Endodermal cell (in vitro differentiated cells): ENCODE results near the gene ATXN1. TPM values are rescaled to one million over a fixed set of nuclear protein-coding genes. Genes with fewer than 3 reads are reported as not detected.

ENCODE experiments used
- DNase-seq: peaks from one replicate; pipeline ENCODE4 v3.0.0-alpha.2; 2017
- H3K27ac ChIP-seq: 2 replicates; pipeline ENCODE4 v1.5.1; 2013; ENCODE audit warnings: mild to moderate bottlenecking, low read depth, low read length, moderate library complexity
- H3K27me3 ChIP-seq: 2 replicates; pipeline ENCODE4 v1.6.1; 2013; ENCODE audit warnings: mild to moderate bottlenecking, low read length, moderate library complexity; ENCODE audit not compliant: insufficient read depth, control insufficient read depth, poor library complexity, severe bottlenecking
- H3K36me3 ChIP-seq: 2 replicates; pipeline ENCODE4 v1.7.0; 2013; ENCODE audit warnings: mild to moderate bottlenecking, low read length, moderate library complexity; ENCODE audit not compliant: control insufficient read depth, insufficient read depth
- H3K4me1 ChIP-seq: one replicate; pipeline ENCODE4 v1.7.0; 2013; ENCODE audit warnings: low read length; ENCODE audit not compliant: control insufficient read depth, insufficient read depth
- H3K4me3 ChIP-seq: 2 replicates; pipeline ENCODE4 v1.5.1; 2013; ENCODE audit warnings: mild to moderate bottlenecking, low read length, moderate library complexity
- H3K9ac ChIP-seq: 2 replicates; pipeline ENCODE4 v1.6.1; 2013; ENCODE audit warnings: mild to moderate bottlenecking, low read length, moderate library complexity; ENCODE audit not compliant: poor library complexity, severe bottlenecking; ENCODE audit errors: extremely low read depth
- H3K9me3 ChIP-seq: 2 replicates; pipeline ENCODE4 v1.6.1; 2013; ENCODE audit warnings: mild to moderate bottlenecking, low read length, moderate library complexity; ENCODE audit not compliant: control insufficient read depth
- H3K27ac Mint-ChIP-seq: 2 replicates; pipeline ENCODE4 v1.8.0; 2020; ENCODE audit warnings: mixed read lengths
- H3K27me3 Mint-ChIP-seq: 2 replicates; pipeline ENCODE4 v1.8.0; 2021; ENCODE audit warnings: mild to moderate bottlenecking, mixed read lengths; ENCODE audit not compliant: insufficient read depth
- H3K36me3 Mint-ChIP-seq: 2 replicates; pipeline ENCODE4 v1.8.0; 2020; ENCODE audit warnings: low read depth, mixed read lengths
- H3K4me1 Mint-ChIP-seq: 2 replicates; pipeline ENCODE4 v1.8.0; 2020; ENCODE audit warnings: mixed read lengths
- H3K4me3 Mint-ChIP-seq: 2 replicates; pipeline ENCODE4 v1.8.0; 2020; ENCODE audit warnings: mild to moderate bottlenecking, moderate library complexity, mixed read lengths
- H3K9me3 Mint-ChIP-seq: 2 replicates; pipeline ENCODE4 v1.8.0; 2020; ENCODE audit warnings: mild to moderate bottlenecking, mixed read lengths
- CTCF ChIP-seq: fragments of 200-600 bp; sonication (generic); conservative IDR thresholded peaks from 2 replicates; pipeline ENCODE4 v1.5.0; 2021; ENCODE audit warnings: antibody characterized with exemption, mild to moderate bottlenecking
- whole genome bisulfite sequencing, 2 experiments: methylation state at CpG; one replicate each; pipeline versions ENCODE4 v1.1.5 to v1.1.7; 2013; ENCODE audit warnings: missing lambda C conversion rate in 2 of 2, mixed read lengths in 1 of 2; ENCODE audit not compliant: insufficient coverage in 1 of 2, insufficient read length in 1 of 2; 5-methylcytosine and 5-hydroxymethylcytosine counted together
- total RNA-seq, 2 donors: library from RNA; stranded (reverse); fragmentation: NEBNext Ultra II Directional in 1 of 2; extraction: Animal tissue kit (Norgen Biotek cat#: 25700) in 1 of 2; gene quantifications; 2 replicates in 1 of 2; 3 replicates in 1 of 2; pipeline ENCODE4 v1.2.1, GENCODE V29; 2021

Gene ATXN1
- total RNA-seq, 2 donors from 2014 or later: 10.4 to 15.9 TPM

DNA sequence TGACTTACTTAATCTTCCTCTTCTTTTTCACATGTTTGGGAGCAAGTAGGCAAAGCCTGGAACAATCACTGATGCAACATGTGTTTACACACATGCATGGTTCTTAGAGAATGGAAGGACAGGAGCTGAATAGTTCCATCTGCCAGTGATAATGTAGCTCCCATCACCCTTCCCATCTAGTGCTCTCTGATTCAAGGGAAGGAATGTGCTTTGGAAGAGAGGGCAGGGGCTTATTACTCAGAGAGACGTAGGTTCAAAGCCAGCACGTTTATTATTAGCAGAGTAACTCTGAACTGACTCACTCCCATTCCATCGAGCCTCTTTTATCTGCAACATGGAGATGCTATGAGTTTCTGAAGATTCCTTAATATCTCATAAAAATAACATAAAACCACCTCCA is 311.0 kb downstream of the ATXN1 start:
- H3K36me3 ChIP-seq: no peaks in the 10 kb centered on the region
- H3K27ac ChIP-seq: no peak overlapping the region
- Mint-ChIP-seq H3K36me3 (no peaks in the 10 kb centered on the region), H3K27ac (no peak overlapping the region), H3K4me1 (no peaks in the 10 kb centered on the region), H3K27me3 (no peaks in the 10 kb centered on the region), H3K4me3 (no peak overlapping the region), H3K9me3 (no peaks in the 10 kb centered on the region)
- H3K4me3 ChIP-seq: no peak overlapping the region
- no peak overlapping the region for H3K9ac ChIP-seq
- 64 to 91% methylated on average over 2 to 3 of the region's 3 CpGs for WGBS, 2 experiments
- no peak for TF ChIP-seq CTCF
- no peaks in the 10 kb centered on the region for H3K27me3 ChIP-seq
- H3K9me3 ChIP-seq: no peaks in the 10 kb centered on the region
- H3K4me1 ChIP-seq: no peaks in the 10 kb centered on the region
- DNase-seq: no peak

GRCh38 chr6:16446273-16446672 is 315.0 kb downstream of the ATXN1 start:
- Histone ChIP-seq H3K4me1 (no peaks in the 10 kb centered on the region), H3K4me3 (no peak overlapping the region), H3K27ac (no peak overlapping the region), H3K27me3 (no peaks in the 10 kb centered on the region), H3K9me3 (no peaks in the 10 kb centered on the region), H3K36me3 (no peaks in the 10 kb centered on the region), H3K9ac (no peak overlapping the region)
- Mint-ChIP-seq H3K27me3 (no peaks in the 10 kb centered on the region), H3K27ac (no peak overlapping the region), H3K9me3 (no peaks in the 10 kb centered on the region), H3K4me1 (no peaks in the 10 kb centered on the region), H3K36me3 (no peaks in the 10 kb centered on the region), H3K4me3 (no peak overlapping the region)
- no peak for DNase-seq
- WGBS, 2 experiments: 90 to 92% methylated on average over 1 of the region's 2 CpGs
- TF ChIP-seq CTCF: no peak

- no peaks in the 10 kb centered on the region for H3K9me3 Mint-ChIP-seq
- DNase-seq: no peak
- Histone ChIP-seq H3K4me3 (no peak overlapping the region), H3K36me3 (no peaks in the 10 kb centered on the region), H3K9ac (no peak overlapping the region), H3K4me1 (no peaks in the 10 kb centered on the region), H3K9me3 (no peaks in the 10 kb centered on the region), H3K27ac (no peak overlapping the region), H3K27me3 (no peaks in the 10 kb centered on the region)
- 84 to 86% methylated on average over 3 of the region's 3 CpGs for WGBS, 2 experiments
- no peak for TF ChIP-seq CTCF
- H3K4me1 Mint-ChIP-seq: no peaks in the 10 kb centered on the region
- H3K36me3 Mint-ChIP-seq: no peaks in the 10 kb centered on the region
- H3K27ac Mint-ChIP-seq: no peak overlapping the region
- H3K27me3 Mint-ChIP-seq: no peaks in the 10 kb centered on the region
- H3K4me3 Mint-ChIP-seq: no peak overlapping the region
These were observed 319.2 kb downstream of the ATXN1 start for GRCh38 chr6:16442031-16442430.
